ENCODE results near the gene PRORP.

PRORP gene

GRCh38 chr14:35121887-35122695 is at the start of gene PRORP, which contains the start of gene PPP2R3C (continued):
- TF ChIP-seq PRDM6 (tag by site-specific recombination; IDR thresholded peaks at IDR 0.05) (no peak), ZNF19 (tag by site-specific recombination; IDR thresholded peaks at IDR 0.05; ENCODE audit: low read depth) (no peak), ZNF513 (tag by site-specific recombination; IDR thresholded peaks at IDR 0.05) (no peak), ZNF26 (tag by site-specific recombination; IDR thresholded peaks at IDR 0.05) (no peak), ZBTB7A (tag by site-specific recombination; IDR thresholded peaks at IDR 0.05; ENCODE audit: low read depth) (no peak), SP3 (tag by site-specific recombination; IDR thresholded peaks at IDR 0.05) (peak; percentile 96), ZNF610 (tag by site-specific recombination; IDR thresholded peaks at IDR 0.05; ENCODE audit: borderline replicate concordance) (no peak), ZNF324 (tag by site-specific recombination; IDR thresholded peaks at IDR 0.05) (peak; percentile 70; the same call in 1 of the 2 replicates), ZNF394 (tag by site-specific recombination; IDR thresholded peaks at IDR 0.05; ENCODE audit: borderline replicate concordance) (peak; percentile 31; the same call in 1 of the 2 replicates), ZNF354C (tag by site-specific recombination; IDR thresholded peaks at IDR 0.05; ENCODE audit: borderline replicate concordance, low read depth) (no peak), ZNF585B (tag by site-specific recombination; IDR thresholded peaks at IDR 0.05) (no peak), ZNF544 (tag by site-specific recombination; IDR thresholded peaks at IDR 0.05) (no peak), ZIC2 (tag by site-specific recombination; IDR thresholded peaks at IDR 0.05) (no peak), EGR2 (tag by site-specific recombination; IDR thresholded peaks at IDR 0.05; ENCODE audit: low read depth) (no peak), ZSCAN23 (tag by site-specific recombination; IDR thresholded peaks at IDR 0.05) (no peak), ZNF174 (tag by site-specific recombination; IDR thresholded peaks at IDR 0.05) (no peak), ZSCAN30 (tag by site-specific recombination; IDR thresholded peaks at IDR 0.05) (peak; percentile 56; the same call in 1 of the 2 replicates), PRDM10 (tag by site-specific recombination; IDR thresholded peaks at IDR 0.05) (peak; percentile 93), KLF10 (tag by site-specific recombination; IDR thresholded peaks at IDR 0.05) (peak; percentile 61), ZNF155 (tag by site-specific recombination; IDR thresholded peaks at IDR 0.05) (no peak), ATF2 (tag by site-specific recombination; IDR thresholded peaks at IDR 0.05; ENCODE audit: low read depth) (peak; percentile 23; the same call in 1 of the 2 replicates), ZFP37 (tag by site-specific recombination; IDR thresholded peaks at IDR 0.05) (no peak), MYNN (tag by site-specific recombination; IDR thresholded peaks at IDR 0.05; ENCODE audit: borderline replicate concordance) (no peak), ZNF530 (tag by site-specific recombination; IDR thresholded peaks at IDR 0.05; ENCODE audit: low read depth) (no peak), SCRT1 (tag by site-specific recombination; IDR thresholded peaks at IDR 0.05; ENCODE audit: borderline replicate concordance) (no peak), ZNF223 (tag by site-specific recombination; IDR thresholded peaks at IDR 0.05) (0 out of 2 replicates have a peak, but pooled peaks have one; percentile 61), ZNF280C (tag by site-specific recombination; IDR thresholded peaks at IDR 0.05) (no peak)
